HepG2 (cell line): Measurements from ENCODE around the gene OSBPL10. TPM values are rescaled to one million over a fixed set of nuclear protein-coding genes. Genes with fewer than 3 reads are reported as not detected.

Source experiments
- ATAC-seq: fragments of 200-7000 bp; cut with Tn5 transposase; 3 replicates; pipeline ENCODE4 v1.9.1; 2020; ENCODE audit warnings: mild to moderate bottlenecking, moderate library complexity
- BruUV-seq: library from RNA; stranded (reverse); fragments of 400-500 nt; replicated peaks from 2 replicates; lab custom pipeline; 2021; lab: Mats Ljungman, UMichigan
- CTCF ChIA-PET: fragments of 300-600 bp; formaldehyde crosslinking; extraction: SDS; loops from one replicate; lab custom pipeline; 2021; ENCODE audit warnings: low total read pairs, inconsistent platforms, low intra/inter-chr PET ratio; lab: Yijun Ruan, JAX
- POLR2A ChIA-PET: fragments of 350-600 bp; sonication (Branson Sonifier 250); formaldehyde crosslinking; loops from one replicate; lab custom pipeline; 2020; ENCODE audit warnings: antibody characterized with exemption, inconsistent platforms; lab: Yijun Ruan, JAX
- DNase-seq: peaks from one replicate; pipeline ENCODE4 v3.0.0-alpha.2; 2015; ENCODE audit warnings: low spot score
- FAIRE-seq: peaks from 3 replicates; lab custom pipeline; 2011; peaks lifted over from hg19 to GRCh38; lab: Jason Lieb, UNC
- H2AFZ ChIP-seq: one replicate; pipeline ENCODE4 v1.6.1; 2011; ENCODE audit warnings: low read length, inconsistent platforms
- H3K27ac ChIP-seq: fragments of 300-600 bp; 3 replicates; pipeline ENCODE4 v1.8.0; 2011; ENCODE audit warnings: mixed run types, mild to moderate bottlenecking, mixed read lengths, low read length, inconsistent platforms; ENCODE audit not compliant: insufficient read depth; ENCODE audit errors: extremely low read length
- H3K27me3 ChIP-seq, 2 experiments: fragments of 200-600 bp in 1 of 2; 2 replicates in 1 of 2; 3 replicates in 1 of 2; pipeline versions ENCODE4 v1.6.0 to v1.8.0; 2011; ENCODE audit warnings: low read length in 2 of 2, mild to moderate bottlenecking in 2 of 2, moderate library complexity in 2 of 2, inconsistent platforms in 1 of 2; ENCODE audit not compliant: insufficient read depth in 2 of 2, control insufficient read depth in 1 of 2
- H3K36me3 ChIP-seq, 2 experiments: fragments of 200-600 bp in 1 of 2; replicated peaks in 1 of 2; 2 replicates in 1 of 2; 3 replicates in 1 of 2; pipeline versions ENCODE4 v1.5.1 to v1.8.0; 2011; ENCODE audit warnings: low read length in 2 of 2, inconsistent platforms in 1 of 2; ENCODE audit not compliant: insufficient read depth in 2 of 2, control insufficient read depth in 1 of 2
- H3K4me1 ChIP-seq: 2 replicates; pipeline ENCODE4 v1.5.1; 2012; ENCODE audit warnings: low read length, inconsistent platforms; ENCODE audit not compliant: insufficient read depth
- H3K4me2 ChIP-seq: 2 replicates; pipeline ENCODE4 v1.6.0; 2011; ENCODE audit warnings: low read depth, low read length, inconsistent platforms
- H3K4me3 ChIP-seq, 3 experiments: fragments of 200-600 bp in 1 of 3; sonication (generic), shearing (Covaris generic) in 1 of 3; replicated peaks in 1 of 3; 2 replicates each; pipeline ENCODE4 v1.5.1; 2011 to 2016; ENCODE audit warnings: low read length in 3 of 3, inconsistent platforms in 2 of 3, low read depth in 2 of 3, mild to moderate bottlenecking in 2 of 3, control low read depth in 1 of 3, mixed read lengths in 1 of 3; ENCODE audit not compliant: insufficient read depth in 1 of 3
- H3K79me2 ChIP-seq: one replicate; pipeline ENCODE4 v1.6.1; 2011; ENCODE audit warnings: low read length, inconsistent platforms; ENCODE audit not compliant: insufficient read depth
- H3K9ac ChIP-seq: 2 replicates; pipeline ENCODE4 v1.6.0; 2011; ENCODE audit warnings: mild to moderate bottlenecking, low read depth, low read length, inconsistent platforms; ENCODE audit not compliant: insufficient read depth
- H3K9me3 ChIP-seq: 2 replicates; pipeline ENCODE4 v1.5.1; 2012; ENCODE audit warnings: mild to moderate bottlenecking, low read length
- H4K20me1 ChIP-seq: 2 replicates; pipeline ENCODE4 v1.6.0; 2011; ENCODE audit warnings: inconsistent platforms, mild to moderate bottlenecking, low read length, moderate library complexity; ENCODE audit not compliant: insufficient read depth
- KDM4B ChIP-seq: sonication (generic); formaldehyde crosslinking; IDR thresholded peaks from 2 replicates; pipeline ENCODE4 v1.4.0; 2020; ENCODE audit warnings: missing genetic modification reagents
- KMT2A ChIP-seq: sonication (generic); formaldehyde crosslinking; IDR thresholded peaks from 2 replicates; pipeline ENCODE4 v1.4.0; 2020; ENCODE audit warnings: missing genetic modification reagents
- RBAK ChIP-seq: sonication (generic); formaldehyde crosslinking; IDR thresholded peaks from 2 replicates; pipeline ENCODE4 v1.5.1; 2020; ENCODE audit warnings: mild to moderate bottlenecking, missing genetic modification reagents
- THAP11 ChIP-seq: IDR thresholded peaks from 2 replicates; pipeline ENCODE4 v1.6.1; 2016; ENCODE audit warnings: missing biosample characterization, missing genetic modification reagents
- TOE1 ChIP-seq: sonication (generic); formaldehyde crosslinking; IDR thresholded peaks from 2 replicates; pipeline ENCODE4 v1.4.0; 2020; ENCODE audit warnings: mild to moderate bottlenecking, missing genetic modification reagents
- ZC3H4 ChIP-seq: sonication (generic); formaldehyde crosslinking; IDR thresholded peaks from 2 replicates; pipeline ENCODE4 v1.4.0; 2020; ENCODE audit warnings: missing genetic modification reagents, borderline replicate concordance
- ZFP1 ChIP-seq: IDR thresholded peaks from 2 replicates; pipeline ENCODE4 v1.6.1; 2016
- ZNF430 ChIP-seq: sonication (generic); formaldehyde crosslinking; IDR thresholded peaks from 2 replicates; pipeline ENCODE4 v1.9.0; 2021; ENCODE audit warnings: mild to moderate bottlenecking, missing genetic modification reagents
- ZNF615 ChIP-seq: sonication (generic); formaldehyde crosslinking; IDR thresholded peaks from 2 replicates; pipeline ENCODE4 v1.5.0; 2020; ENCODE audit warnings: mild to moderate bottlenecking, missing genetic modification reagents, borderline replicate concordance
- WGBS: methylation state at CpG from one replicate; pipeline ENCODE4 v1.1.6; 2017; ENCODE audit warnings: low lambda C conversion rate; 5-methylcytosine and 5-hydroxymethylcytosine counted together
- in situ Hi-C: cut with HindIII; loops from 2 replicates; pipeline ENCODE4 v1.10.0; 2017; ENCODE audit warnings: low pct_unique_long_range_greater_than_20kb; ENCODE audit not compliant: extremely low pct_ligation_motif_present
- intact Hi-C: fragments of 100-400 bp; cut with micrococcal nuclease; formaldehyde crosslinking; loops from one replicate; pipeline ENCODE4 v1.10.0; 2022; ENCODE audit not compliant: unreplicated experiment
- polyA plus RNA-seq, 8 experiments: library from polyadenylated mRNA; depleted of rRNA in 3 of 8; stranded (reverse) in 7 of 8; unstranded in 1 of 8; fragments of >200 nt; fragmentation: Illumina TruSeq in 4 of 8; extraction: Trizol in 4 of 8; gene quantifications; 2 replicates each; pipeline versions ENCODE4 v1.2.1 to v1.2.3, GENCODE V29; 2011 to 2016; ENCODE audit warnings: low read depth in 4 of 8, missing spikeins in 1 of 8, mixed read lengths in 1 of 8; ENCODE audit not compliant: insufficient read depth in 1 of 8
- total RNA-seq, 5 experiments: library from RNA; depleted of rRNA; stranded (reverse); fragments of >200 nt; fragmentation: Illumina TruSeq; extraction: Trizol; gene quantifications; 2 replicates each; pipeline ENCODE4 v1.2.3, GENCODE V29; 2016; ENCODE audit warnings: low read depth in 1 of 5
- TF ChIP-seq, protein P1 (sequence below): sonication (generic); formaldehyde crosslinking; IDR thresholded peaks from 2 replicates; pipeline ENCODE4 v1.4.0; 2020; ENCODE audit warnings: missing genetic modification reagents, borderline replicate concordance
- TF ChIP-seq, protein P2 (sequence below): sonication (generic); formaldehyde crosslinking; IDR thresholded peaks from 2 replicates; pipeline ENCODE4 v1.8.0; 2023; ENCODE audit warnings: mild to moderate bottlenecking, missing genetic modification reagents
- TF ChIP-seq, protein P3 (sequence below): sonication (generic); formaldehyde crosslinking; IDR thresholded peaks from 2 replicates; pipeline ENCODE4 v1.5.0; 2020; ENCODE audit warnings: missing genetic modification reagents

The OSBPL10 gene
- total and polyA plus RNA-seq, 2 of the 13 experiments (the other 11 are each of a cell fraction or from before 2014, with no cell fraction given), result 10.3 to 28.6 TPM

DNA sequence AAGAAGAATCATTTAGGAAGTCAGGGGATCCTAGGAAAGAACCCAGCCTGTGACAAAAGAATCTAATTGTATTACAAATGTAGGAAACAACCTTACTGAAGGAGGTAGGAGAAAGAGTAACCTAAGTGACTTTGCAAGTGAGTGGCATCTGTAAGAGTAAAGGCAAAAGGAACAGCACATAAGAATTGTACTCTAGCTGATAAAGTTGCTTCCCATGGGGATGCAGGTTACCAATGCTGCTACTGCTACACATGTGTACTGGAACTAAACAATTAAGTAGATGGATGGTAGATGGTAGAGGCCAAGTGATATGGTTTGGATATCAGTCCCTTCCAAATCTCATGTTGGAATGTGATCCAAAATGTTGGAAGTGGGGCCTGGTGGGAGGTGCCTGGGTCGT lies 60.8 kb downstream of the OSBPL10 start (continued):
- TF ChIP-seq, protein P1, sequence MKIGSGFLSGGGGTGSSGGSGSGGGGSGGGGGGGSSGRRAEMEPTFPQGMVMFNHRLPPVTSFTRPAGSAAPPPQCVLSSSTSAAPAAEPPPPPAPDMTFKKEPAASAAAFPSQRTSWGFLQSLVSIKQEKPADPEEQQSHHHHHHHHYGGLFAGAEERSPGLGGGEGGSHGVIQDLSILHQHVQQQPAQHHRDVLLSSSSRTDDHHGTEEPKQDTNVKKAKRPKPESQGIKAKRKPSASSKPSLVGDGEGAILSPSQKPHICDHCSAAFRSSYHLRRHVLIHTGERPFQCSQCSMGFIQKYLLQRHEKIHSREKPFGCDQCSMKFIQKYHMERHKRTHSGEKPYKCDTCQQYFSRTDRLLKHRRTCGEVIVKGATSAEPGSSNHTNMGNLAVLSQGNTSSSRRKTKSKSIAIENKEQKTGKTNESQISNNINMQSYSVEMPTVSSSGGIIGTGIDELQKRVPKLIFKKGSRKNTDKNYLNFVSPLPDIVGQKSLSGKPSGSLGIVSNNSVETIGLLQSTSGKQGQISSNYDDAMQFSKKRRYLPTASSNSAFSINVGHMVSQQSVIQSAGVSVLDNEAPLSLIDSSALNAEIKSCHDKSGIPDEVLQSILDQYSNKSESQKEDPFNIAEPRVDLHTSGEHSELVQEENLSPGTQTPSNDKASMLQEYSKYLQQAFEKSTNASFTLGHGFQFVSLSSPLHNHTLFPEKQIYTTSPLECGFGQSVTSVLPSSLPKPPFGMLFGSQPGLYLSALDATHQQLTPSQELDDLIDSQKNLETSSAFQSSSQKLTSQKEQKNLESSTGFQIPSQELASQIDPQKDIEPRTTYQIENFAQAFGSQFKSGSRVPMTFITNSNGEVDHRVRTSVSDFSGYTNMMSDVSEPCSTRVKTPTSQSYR (CRISPR knock-in tag), result no peak
- no peak for TF ChIP-seq KMT2A (CRISPR knock-in tag)
- TF ChIP-seq ZNF615 (CRISPR knock-in tag), result peak; percentile 100
- no peak for TF ChIP-seq ZFP1 (CRISPR knock-in tag)
- TF ChIP-seq, protein P2, sequence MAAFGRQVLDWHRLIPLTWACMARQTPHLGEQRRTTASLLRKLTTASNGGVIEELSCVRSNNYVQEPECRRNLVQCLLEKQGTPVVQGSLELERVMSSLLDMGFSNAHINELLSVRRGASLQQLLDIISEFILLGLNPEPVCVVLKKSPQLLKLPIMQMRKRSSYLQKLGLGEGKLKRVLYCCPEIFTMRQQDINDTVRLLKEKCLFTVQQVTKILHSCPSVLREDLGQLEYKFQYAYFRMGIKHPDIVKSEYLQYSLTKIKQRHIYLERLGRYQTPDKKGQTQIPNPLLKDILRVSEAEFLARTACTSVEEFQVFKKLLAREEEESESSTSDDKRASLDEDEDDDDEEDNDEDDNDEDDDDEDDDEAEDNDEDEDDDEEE, result no peak
- peak; percentile 70 for TF ChIP-seq RBAK (CRISPR knock-in tag)
- TF ChIP-seq ZC3H4 (CRISPR knock-in tag), result no peak

DNA sequence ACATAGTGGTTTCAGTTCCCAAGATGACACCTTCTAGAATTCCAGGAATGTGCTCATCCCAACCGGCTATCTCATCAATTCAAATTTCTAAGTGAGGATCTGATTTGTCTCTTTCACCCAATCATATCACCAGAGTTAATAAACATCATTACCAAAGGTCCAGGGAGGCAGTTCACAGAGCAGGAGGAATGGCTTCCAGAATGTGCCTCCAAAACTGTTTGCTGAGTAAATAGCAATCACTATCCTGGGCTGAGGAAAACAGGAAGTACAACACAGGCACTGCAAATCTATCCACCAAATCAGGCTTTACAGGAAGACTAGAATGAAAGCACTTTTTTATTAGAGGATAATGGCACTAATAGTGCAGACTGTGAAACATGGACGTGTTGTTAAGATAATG lies 61.5 kb downstream of the OSBPL10 start:
- CTCF ChIA-PET, result no interaction called here
- no peak for FAIRE-seq
- TF ChIP-seq KDM4B (no peak), ZNF430 (CRISPR knock-in tag) (no peak), THAP11 (0 out of 2 replicates have a peak, but pooled peaks have one; percentile 19), TOE1 (no peak)
- TF ChIP-seq, protein P3, sequence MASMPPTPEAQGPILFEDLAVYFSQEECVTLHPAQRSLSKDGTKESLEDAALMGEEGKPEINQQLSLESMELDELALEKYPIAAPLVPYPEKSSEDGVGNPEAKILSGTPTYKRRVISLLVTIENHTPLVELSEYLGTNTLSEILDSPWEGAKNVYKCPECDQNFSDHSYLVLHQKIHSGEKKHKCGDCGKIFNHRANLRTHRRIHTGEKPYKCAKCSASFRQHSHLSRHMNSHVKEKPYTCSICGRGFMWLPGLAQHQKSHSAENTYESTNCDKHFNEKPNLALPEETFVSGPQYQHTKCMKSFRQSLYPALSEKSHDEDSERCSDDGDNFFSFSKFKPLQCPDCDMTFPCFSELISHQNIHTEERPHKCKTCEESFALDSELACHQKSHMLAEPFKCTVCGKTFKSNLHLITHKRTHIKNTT (CRISPR knock-in tag), result no peak

More for the DNA sequence above, 61.5 kb downstream of the OSBPL10 start:
- Histone ChIP-seq H3K27me3 (no peaks in the 10 kb centered on the region), H3K9ac (no peak overlapping the region; the same call in 1 of the 2 replicates), H3K27ac (peak overlapping the region; percentile 58), H4K20me1 (no peaks in the 10 kb centered on the region), H3K4me1 (peaks cover 82% of the 10 kb centered on the region), H3K4me2 (peak overlapping the region; percentile 53), H3K36me3 (no peaks in the 10 kb centered on the region), H3K79me2 (peaks cover 61% of the 10 kb centered on the region), H3K9me3 (peaks cover 8% of the 10 kb centered on the region; the same call in 1 of the 2 replicates), H2AFZ (no peak overlapping the region), H3K4me3 (no peak overlapping the region)
- POLR2A ChIA-PET, result no interaction called here
- in situ Hi-C loops (no loop called here), intact Hi-C loops (loop anchor here (5.0 kb wide), 1 partner anchor 53 kb away; no protein-coding TSS in a partner anchor)
- BruUV-seq, result no TSS peak
- peak; percentile 78 for DNase-seq
- 38% methylated on average over 2 of the region's 2 CpGs for WGBS
- peak; percentile 89 for ATAC-seq
